DMS 273 (cell line): ENCODE measurements around the gene GDA.

ENCODE experiments used
- DNase-seq: peaks from one replicate; lab custom pipeline; 2025; ENCODE audit not compliant: unreplicated experiment; lab: John Stamatoyannopoulos, UW

The GDA gene

DNA sequence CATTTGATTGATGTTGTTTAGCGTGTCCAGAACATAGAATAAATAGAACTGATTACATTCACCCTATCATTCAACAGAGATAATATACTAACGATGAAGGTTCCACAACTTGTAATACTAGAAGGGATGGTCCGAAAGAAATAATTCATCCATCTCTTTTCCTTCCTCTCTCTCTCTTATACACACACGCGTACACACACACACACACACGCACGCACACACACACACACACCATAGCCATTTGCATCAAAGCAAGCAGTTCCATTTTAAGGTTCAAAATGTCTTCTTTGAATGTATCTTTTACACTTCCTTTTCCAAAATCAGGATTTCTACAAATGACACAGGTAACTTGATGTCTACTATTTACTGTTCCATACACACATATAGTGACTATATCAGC, 887 bp downstream of the GDA start:
- DNase-seq, result no peak

DNA sequence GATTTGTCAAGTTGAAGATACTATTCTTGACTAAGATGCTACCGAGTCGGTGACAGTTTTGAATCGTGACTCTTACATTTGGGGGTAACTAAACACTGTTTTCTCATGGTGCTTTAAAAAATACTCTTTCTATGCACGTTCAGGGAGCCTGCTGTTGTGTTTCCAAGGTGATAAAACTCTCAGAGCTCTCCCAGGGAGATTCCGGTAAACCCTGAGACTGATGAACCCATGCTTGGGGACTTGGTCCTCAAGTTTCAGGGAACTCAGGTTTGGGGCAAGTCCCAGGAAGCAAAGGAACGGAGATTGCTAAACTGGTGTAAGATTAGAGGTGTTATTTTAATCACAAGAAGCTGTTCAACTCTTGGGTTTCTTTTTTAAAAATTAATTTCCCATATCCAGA, 1.4 kb downstream of the GDA start:
- DNase-seq, result no peak

DNA sequence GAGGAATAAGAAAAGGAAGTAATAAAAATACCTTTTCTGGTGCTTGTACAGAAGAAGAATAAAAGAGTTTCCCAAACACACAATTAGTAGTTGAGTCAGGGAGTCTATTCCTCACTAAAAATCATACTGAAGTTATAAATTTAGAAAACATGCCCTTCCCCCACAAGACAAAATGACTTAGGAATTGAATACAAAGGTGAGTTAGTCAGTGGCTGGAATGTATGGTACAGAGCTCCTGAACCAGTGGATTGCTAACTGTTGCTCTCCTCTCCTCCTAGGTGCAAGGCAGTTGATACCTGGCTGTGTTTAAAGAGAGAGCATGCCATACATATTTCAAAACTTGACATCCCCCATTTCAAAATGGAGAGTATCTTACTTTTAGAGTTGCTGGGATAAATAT, 1.9 kb downstream of the GDA start:
- no peak for DNase-seq

DNA sequence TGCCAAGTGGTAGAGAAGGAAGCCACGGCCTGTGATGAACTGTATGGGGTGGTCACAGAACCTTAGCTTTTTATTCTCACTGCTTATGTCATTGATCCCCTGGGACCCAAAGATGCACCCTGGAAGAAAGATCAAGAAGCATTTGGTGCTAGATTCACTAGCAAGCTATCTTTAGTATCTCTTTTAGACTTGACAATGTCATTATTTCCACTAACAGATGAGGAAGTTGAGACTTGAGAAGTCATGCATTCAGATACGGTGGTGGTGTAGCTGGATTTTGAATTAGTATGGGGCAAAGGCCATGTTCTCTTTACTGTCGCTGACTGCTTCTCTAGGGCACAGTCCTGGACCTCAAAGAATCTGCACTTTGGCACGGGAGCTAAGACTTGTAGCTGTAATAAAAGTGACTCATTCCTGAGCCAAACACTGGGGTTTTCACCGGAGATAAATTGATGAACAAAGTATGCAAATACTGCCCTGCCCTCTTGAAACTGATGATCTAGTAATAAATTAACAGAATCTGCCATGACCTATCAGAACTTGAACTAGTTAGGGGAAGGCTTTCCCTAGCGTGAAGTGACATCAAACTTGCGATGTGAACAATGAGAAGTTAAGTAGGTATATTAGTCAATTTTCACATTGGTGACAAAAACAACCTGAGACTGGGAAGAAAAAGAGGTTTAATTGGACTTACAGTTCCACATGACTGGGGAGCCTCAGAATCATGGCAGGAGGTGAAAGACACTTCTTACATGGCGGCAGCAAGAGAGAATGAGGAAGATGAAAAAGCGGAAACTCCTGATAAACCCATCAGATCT, 5.4 kb downstream of the GDA start:
- no peak for DNase-seq

DNA sequence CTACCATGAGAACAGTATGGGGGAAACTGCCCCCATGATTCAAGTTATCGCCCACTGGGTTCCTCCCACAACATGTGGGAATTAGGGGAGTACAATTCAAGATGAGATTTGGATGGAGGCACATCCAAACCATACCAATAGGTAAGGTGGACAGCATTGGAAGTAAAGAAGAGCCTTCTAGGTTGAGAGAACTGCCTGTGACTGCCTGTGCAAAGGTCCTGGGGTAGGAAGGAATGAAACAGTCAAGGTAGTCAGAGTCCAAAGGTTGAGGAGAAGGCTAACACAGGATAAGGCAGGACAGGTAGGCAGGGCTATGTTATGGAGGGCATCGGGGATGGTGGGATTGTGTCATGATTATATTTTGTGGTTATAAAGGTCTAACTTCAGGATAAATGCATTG, 6.1 kb downstream of the GDA start:
- DNase-seq, result no peak

DNA sequence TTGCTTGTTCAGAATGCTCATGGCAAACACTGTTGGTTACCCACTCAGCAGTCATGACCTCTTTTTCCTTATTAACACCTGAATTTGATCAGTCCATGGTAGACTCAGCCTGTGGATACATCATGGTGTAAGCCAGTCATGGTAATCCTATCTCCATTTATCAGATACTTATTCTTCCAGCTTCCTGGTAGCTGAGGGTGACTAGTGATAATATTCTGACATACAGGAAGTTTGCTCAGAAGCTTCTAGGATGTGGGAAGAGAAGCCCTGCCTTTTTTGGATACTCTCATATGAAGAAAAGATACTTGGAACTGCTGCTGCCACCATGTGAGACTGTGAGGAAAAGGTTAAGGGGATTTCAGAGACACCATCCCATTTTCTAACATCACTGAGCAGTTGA, 7.3 kb downstream of the GDA start:
- DNase-seq, result no peak

DNA sequence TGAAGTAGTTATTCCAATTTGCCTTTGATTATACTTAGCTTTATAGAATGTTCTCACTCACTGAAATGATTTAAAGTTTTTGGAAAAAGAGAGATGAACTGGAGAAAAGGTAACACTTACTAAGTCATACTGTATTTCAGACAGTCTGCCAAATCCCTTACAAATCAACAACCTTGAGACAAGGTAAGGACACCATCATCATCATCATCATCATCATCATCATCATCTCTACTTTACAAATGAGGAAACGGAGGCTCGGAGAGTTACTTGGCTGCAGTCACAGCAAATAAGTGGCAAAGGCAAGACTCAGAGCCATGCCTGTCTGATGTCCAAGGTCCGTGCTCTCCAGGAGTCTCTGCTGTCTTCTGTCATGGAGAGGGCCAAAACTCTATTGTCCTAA, 9.4 kb downstream of the GDA start:
- DNase-seq, result no peak

DNA sequence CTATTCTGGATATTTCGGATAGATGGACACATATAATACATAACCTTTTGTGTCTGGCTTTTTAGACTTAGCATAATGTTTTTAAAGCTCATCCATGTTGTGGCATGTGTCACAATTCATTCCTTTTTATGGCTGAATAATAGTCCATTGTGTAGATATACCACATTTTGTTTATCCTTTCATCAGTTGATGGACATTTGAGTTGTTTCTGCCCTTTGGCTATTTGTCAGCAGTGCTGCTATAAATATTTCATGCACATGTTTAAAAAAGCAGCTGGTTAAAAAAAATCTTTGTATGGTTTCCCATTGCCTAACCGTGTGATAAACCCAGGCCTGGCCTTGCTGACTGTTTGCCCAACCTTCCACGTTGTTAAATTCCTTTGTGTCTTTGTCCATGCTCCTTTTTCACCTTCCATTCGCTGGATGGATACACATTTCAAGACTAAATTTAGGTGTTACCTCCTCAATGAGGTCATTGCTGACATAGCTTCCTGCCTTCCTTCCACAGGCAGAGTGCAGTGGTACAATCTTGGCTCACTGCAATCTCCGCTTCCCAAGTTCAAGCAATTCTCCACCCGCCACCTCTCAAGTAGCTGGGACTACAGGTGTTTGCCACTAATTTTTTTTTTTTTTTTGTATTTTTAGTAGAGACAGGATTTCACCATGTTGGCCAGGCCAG, 11.3 kb downstream of the GDA start:
- DNase-seq, result no peak

DNA sequence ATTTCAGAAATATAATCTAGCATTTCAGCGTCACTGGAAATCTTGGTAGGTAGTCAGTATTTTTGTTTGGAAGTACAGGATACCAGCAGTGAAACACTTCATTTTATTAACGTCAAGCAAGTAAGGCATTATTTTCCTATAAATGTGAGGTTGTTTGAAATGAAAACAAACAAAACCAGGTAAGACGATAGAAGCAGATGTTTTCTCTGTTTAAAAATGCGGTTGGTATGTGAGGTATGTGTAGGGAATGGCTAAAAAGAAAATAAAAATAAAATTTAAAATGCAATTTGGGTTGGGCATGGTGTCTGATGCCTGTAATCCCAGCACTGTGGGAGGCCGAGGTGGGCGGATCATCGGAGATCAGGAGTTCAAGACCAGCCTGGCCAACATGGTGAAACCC, 16.1 kb downstream of the GDA start:
- DNase-seq, result no peak

DNA sequence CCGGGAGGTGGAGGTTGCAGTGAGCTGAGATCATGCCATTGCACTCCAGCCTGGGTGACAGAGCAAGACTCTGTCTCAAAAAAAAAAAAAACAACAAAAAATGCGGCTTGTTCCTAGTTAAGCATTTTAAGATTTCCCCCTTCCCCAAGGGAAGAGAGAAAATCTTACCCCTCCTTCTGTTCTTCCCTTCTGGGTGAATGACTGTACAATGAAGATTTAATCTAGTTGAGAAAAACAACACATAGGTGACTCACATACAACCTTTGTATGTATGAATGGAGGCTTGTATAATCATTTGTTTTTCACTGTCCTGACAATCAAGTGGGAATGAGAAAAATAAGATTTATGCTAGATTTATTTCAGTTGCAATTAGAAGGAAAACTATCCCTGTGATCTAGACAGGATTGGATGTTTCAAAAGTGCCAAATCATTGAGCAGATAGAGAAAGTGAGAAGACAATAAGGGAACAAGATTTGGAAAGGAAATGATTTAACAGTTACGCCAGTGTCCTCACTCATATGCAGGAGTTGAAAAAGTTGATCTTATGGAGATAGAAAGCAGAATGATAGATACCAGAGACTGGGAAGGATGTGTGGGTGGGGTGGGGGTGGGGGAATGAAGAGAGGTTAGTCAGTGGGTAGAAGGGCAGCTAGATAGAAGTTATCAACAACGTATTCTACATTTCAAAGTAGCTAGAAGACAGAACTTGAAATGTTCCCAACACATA, 16.7 kb downstream of the GDA start:
- no peak for DNase-seq

DNA sequence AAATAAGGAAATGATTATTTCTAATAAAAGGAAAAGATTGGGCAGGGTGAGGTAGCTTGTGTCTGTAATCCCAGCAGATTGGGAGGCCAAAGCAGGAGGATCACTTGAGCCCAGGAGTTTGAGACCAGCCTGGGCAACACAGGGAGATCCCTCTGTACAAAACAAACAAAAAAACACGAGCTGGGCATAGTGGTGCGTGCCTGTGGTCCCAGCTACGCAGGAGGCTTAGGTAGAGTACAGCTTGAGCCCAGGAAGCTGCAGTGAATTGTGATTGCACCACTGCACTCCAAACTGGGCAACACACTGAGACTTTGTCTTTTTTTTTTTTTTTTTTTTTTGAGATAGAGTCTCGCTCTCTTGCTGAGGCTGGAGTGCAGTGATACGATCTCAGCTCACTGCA, 18.8 kb downstream of the GDA start:
- DNase-seq, result no peak

DNA sequence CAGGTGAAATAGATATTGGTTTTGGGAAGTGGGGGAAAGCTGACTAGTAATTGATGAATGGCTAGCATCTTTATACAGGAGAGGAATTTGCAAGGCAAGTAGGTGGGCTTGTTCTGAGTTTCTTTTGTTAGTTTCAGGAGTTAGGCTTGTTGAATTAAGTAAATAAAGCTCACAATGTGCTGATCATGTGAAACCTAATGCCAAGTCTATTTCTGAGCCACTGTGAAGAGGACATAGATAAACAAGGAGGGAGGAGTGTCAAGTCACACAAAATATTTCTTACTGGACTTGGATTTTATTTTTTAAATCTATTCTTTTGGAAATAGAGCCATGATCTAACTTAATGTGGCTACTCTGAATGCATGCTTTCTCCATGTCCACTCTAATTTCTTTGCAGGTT, 19.9 kb downstream of the GDA start:
- no peak for DNase-seq

DNA sequence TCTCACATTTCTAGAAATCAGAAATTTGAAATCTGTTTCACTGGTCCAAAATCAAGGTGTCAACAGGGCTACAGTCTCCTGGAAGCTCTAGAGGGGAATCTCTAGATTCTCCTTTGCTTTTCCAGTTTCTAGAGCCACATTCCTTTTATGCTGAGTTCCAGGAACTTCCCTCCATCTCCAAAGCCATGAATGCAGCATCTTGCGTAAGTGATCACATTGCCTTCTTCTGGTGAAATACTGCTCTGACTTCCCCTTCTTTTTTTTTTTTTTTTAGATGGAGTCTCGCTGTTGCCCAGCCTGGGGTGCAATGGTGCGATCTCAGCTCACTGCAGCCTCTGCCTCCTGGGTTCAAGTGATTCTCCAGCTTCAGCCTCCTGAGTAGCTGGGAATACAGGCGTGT, 23.8 kb downstream of the GDA start:
- DNase-seq, result no peak

DNA sequence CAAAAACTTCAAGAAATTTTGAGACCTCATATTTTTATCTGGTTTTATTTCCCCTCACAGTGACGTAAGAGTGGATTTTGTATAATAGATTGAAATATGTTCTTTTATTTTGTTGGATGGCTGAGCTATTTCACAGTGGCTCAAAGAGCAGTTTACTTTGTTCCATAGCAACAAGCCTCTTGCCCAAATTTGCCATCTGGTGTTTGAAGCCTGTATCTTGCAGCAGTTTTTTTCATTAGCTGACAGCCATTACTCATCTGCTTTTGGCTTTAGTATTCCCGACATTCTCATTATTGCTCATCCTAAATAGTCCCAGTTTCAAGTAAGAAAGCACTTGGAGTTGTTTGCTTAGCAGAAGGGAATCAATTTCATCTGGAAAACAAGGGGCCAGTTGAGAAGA, 36.3 kb downstream of the GDA start:
- DNase-seq, result peak; percentile 75

DNA sequence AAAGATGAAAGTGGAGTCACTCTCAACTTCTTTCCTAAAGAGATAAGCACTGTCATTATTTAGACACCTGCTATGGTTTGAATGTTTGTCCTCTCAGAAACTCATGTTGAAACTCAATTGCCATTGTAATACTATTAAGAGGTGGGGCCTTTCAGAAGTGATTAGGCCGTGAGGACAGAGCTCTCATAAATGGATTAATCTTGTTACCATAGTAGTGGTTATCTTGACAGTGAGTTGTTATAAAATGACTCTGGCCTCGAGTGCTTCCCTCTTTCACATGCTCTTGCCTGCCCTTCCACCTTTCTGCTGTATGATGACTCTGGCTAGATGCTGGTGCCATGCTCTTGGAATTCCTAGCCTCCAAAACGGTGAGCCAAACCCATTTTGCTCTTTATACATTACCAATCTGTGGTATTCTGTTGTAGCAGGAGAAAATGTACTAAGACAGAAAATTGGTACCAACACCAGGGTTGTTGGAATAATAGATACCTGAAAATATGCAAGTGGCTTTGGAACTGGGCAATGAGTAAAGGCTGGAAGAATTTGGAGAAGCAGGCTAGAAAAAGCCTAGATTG, 38.0 kb downstream of the GDA start:
- DNase-seq, result no peak

DNA sequence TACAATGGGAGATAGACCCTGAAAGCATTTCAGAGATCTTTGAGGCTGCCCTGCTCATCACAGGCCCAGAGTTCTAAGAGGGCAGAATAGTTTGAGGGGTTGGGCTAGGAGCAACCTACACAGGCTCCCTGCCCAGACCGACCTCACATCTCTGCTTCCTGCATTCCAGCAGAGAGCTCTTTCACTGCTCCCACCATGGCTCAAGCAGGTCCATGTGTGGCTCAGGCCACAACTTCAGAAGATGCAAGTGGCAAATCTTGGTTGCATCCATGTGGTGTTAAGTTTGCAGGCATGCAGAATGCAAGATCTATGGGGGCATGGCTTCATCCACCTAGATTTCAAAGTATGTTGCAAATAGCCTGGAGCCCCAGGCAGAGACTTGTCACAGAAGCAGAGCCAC, 39.0 kb downstream of the GDA start:
- no peak for DNase-seq

DNA sequence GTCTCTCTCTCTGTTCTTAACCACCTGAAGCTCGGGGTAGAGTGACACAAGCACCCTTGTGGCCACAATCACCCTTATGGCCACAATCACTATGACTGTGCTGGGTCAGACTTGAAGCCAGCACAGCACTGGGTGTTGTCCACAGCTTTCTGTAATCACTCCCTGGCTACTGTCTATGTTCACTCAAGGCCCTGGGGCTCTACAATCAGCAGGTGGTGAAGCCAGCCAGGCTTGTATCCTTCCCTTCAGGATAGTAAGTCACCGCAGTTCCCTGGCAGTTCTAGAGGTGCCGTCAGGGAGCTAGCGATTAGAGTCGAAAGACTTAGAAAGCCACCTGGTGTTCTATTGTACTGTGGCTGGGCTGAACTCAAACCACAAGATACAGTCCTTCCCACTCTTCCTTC, 44.2 kb downstream of the GDA start:
- no peak for DNase-seq

DNA sequence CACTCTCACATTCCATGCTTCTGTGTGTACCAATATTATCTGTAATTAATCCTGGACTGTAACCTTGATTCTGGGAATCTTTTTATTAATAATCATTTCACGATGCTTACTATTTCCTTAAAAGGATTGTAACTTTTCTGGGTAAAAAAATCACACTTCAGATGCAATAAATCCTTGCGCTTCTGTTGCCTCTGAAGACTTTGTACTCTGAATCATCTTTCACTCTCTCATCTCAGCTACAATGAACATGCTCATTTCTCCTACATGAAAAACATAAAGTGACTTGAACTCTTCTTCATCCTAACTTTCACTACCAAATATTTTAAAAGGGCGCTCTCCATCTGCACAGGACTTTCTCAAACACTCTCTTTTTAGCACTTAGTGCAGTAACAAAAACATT, 50.0 kb downstream of the GDA start:
- no peak for DNase-seq

DNA sequence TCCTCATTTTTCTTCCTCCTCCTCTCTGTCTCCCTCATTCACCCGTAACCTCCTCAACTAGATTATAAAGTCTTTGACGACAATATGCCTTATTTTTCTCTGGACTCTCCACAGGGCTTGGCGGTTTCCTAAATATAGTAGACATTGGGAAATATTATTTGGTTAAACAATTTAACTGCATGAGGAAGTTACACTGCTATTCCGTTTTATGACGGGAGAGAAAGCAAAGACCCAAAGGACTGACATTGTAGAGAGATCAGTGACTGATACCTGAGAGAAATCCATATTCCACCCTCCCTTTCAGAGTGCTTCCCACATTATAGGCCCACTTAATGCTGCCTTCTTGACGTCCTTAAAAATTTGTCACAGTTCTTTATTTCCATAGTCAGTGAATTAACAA, 51.2 kb downstream of the GDA start:
- no peak for DNase-seq

DNA sequence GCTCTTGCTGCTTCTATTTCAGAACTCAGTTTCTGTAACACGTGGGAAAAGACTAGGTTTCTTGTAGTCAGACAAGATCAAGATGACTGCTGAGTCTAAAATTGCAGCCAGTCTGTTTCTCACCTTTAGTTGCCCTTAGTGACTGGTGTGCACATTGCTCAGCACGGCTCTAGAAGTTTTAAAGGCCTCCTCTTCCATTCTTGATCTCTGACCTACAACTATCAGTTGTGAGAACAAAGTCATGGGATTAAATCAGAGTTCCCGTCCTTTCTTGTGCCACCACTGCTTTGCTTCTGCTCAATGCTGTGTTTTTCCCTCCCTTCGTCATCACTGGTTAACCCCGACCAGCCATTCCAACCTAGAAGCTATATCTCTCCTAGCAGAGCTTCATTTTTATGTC, 52.8 kb downstream of the GDA start:
- DNase-seq, result no peak

DNA sequence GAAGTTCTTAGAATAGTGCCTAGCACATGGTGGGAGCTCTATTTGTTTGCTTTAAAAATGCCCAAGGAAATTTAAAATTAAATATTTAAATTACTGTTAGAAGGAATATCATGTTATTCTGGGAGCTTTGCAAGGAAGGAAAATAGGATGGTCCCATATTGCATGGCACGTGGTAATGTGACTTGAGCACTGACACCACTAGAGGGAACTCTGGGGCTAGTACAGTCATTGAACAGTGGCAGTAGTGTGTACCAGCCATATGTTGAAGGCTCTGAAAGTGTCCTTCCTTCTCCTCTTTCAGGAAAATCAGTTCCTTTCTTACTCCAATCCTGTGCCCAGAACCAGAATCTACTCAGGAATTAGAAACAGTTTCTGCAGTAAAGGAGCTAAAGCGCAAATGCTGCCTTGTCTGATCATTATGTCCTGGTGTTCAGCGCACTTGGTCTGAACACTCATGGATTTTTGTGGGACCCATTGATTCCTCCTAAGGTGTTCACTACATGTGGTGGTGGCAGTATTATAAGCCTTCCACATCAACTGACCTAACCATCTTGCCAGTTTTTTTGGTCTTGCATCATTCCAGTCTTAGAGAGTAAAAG, 54.1 kb downstream of the GDA start:
- peak; percentile 77 for DNase-seq
